Muscle layer of duodenum (tissue), 2 donors: ENCODE results near the gene MMP20.

Source experiments
- H3K27ac ChIP-seq: one replicate; pipeline ENCODE4 v1.7.0; 2013; ENCODE audit warnings: mild to moderate bottlenecking, low read length
- H3K27me3 ChIP-seq: one replicate; pipeline ENCODE4 v1.7.0; 2013; ENCODE audit warnings: low read depth, mild to moderate bottlenecking, control low read depth, low read length
- H3K36me3 ChIP-seq, 2 donors: one replicate each; pipeline ENCODE4 v1.7.0; 2013; ENCODE audit warnings: low read length in 2 of 2, control low read depth in 1 of 2, mild to moderate bottlenecking in 1 of 2; ENCODE audit not compliant: insufficient read depth in 2 of 2, control insufficient read depth in 1 of 2
- H3K4me1 ChIP-seq, 2 donors: one replicate each; pipeline ENCODE4 v1.7.0; 2013; ENCODE audit warnings: low read length in 2 of 2, mild to moderate bottlenecking in 2 of 2, control low read depth in 1 of 2, moderate library complexity in 1 of 2; ENCODE audit not compliant: insufficient read depth in 2 of 2, control insufficient read depth in 1 of 2
- H3K4me3 ChIP-seq, 2 donors: one replicate each; pipeline ENCODE4 v1.7.0; 2013; ENCODE audit warnings: low read length in 2 of 2, low read depth in 1 of 2, mild to moderate bottlenecking in 1 of 2
- H3K9me3 ChIP-seq, 2 donors: one replicate each; pipeline ENCODE4 v1.7.0; 2013; ENCODE audit warnings: low read length in 2 of 2, control low read depth in 1 of 2, mild to moderate bottlenecking in 1 of 2; ENCODE audit not compliant: control insufficient read depth in 1 of 2
- donor health status: healthy.

Gene MMP20

GRCh38 chr11:102608699-102609098, 16.4 kb downstream of the MMP20 start:
- Histone ChIP-seq H3K27ac (no peak overlapping the region), H3K4me1 (no peaks in the 10 kb centered on the region), H3K27me3 (no peaks in the 10 kb centered on the region), H3K4me3 (no peak overlapping the region), H3K9me3 (no peaks in the 10 kb centered on the region), H3K36me3 (no peaks in the 10 kb centered on the region)

- Histone ChIP-seq H3K9me3 (no peaks in the 10 kb centered on the region), H3K27ac (no peak overlapping the region), H3K4me3 (no peak overlapping the region), H3K27me3 (no peaks in the 10 kb centered on the region), H3K4me1 (no peaks in the 10 kb centered on the region), H3K36me3 (peaks cover 0 to 2% of the 10 kb centered on the region in 2 donors)
Measured at GRCh38 chr11:102604875-102605274, 20.3 kb downstream of the MMP20 start.

- H3K27ac ChIP-seq: no peak overlapping the region
- H3K36me3 ChIP-seq: peaks cover 0 to 4% of the 10 kb centered on the region in 2 donors
- H3K4me1 ChIP-seq: no peaks in the 10 kb centered on the region
- no peaks in the 10 kb centered on the region for H3K27me3 ChIP-seq
- no peaks in the 10 kb centered on the region for H3K9me3 ChIP-seq
- no peak overlapping the region for H3K4me3 ChIP-seq
Measured at GRCh38 chr11:102604011-102604410, 21.1 kb downstream of the MMP20 start.

- Histone ChIP-seq H3K27ac (peak overlapping the region; percentile 39), H3K36me3 (peaks cover 0 to 4% of the 10 kb centered on the region in 2 donors), H3K4me3 (no peak overlapping the region), H3K27me3 (no peaks in the 10 kb centered on the region), H3K9me3 (no peaks in the 10 kb centered on the region), H3K4me1 (no peaks in the 10 kb centered on the region)
Measured at GRCh38 chr11:102603576-102603975, 21.6 kb downstream of the MMP20 start.

- no peaks in the 10 kb centered on the region for H3K27me3 ChIP-seq
- no peaks in the 10 kb centered on the region for H3K4me1 ChIP-seq
- H3K9me3 ChIP-seq: no peaks in the 10 kb centered on the region
- H3K36me3 ChIP-seq: peaks cover 0 to 4% of the 10 kb centered on the region in 2 donors
- no peak overlapping the region for H3K4me3 ChIP-seq
- peak overlapping the region; percentile 39 for H3K27ac ChIP-seq
Measured at GRCh38 chr11:102603091-102603490, 22.0 kb downstream of the MMP20 start.

GRCh38 chr11:102600666-102601065, 24.5 kb downstream of the MMP20 start:
- no peaks in the 10 kb centered on the region for H3K4me1 ChIP-seq
- H3K27ac ChIP-seq: no peak overlapping the region
- H3K27me3 ChIP-seq: no peaks in the 10 kb centered on the region
- no peak overlapping the region for H3K4me3 ChIP-seq
- no peaks in the 10 kb centered on the region for H3K9me3 ChIP-seq
- H3K36me3 ChIP-seq: peaks cover 0 to 4% of the 10 kb centered on the region in 2 donors

DNA sequence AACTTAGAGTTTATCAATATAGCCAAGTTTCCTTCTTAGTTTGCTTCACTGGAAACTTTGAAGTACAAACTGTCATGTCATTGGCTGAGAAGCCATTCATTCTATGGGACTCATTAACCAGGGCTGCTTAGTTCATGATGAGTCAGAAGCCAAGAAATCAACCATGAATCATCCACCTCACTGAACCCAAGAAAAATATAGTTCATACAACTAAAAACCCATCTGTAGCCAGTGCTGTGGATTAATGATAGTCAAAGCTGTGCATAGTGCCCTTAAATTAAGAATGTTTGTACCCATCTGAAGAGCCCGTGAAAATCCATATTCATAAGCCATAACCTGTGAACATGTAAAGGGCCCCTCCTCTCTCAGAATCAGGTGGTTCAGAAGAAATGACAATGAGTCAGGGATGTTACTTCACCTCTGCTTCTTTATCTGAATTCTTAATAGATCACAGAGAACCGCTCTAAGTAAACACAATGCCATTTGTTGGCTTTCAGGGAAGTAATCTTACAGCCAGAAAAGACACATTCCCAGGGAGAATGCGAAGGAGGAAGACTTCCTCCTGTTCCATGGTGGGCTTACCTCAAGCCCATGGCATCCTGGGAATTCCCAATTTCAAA, 25.4 kb downstream of the MMP20 start:
- Histone ChIP-seq H3K9me3 (no peaks in the 10 kb centered on the region), H3K4me3 (no peak overlapping the region), H3K36me3 (peaks cover 0 to 4% of the 10 kb centered on the region in 2 donors), H3K4me1 (no peaks in the 10 kb centered on the region), H3K27ac (no peak overlapping the region), H3K27me3 (no peaks in the 10 kb centered on the region)

GRCh38 chr11:102598272-102598671, 26.9 kb downstream of the MMP20 start:
- Histone ChIP-seq H3K27ac (no peak overlapping the region), H3K27me3 (no peaks in the 10 kb centered on the region), H3K4me1 (no peaks in the 10 kb centered on the region), H3K4me3 (no peak overlapping the region), H3K9me3 (no peaks in the 10 kb centered on the region), H3K36me3 (peaks cover 0 to 4% of the 10 kb centered on the region in 2 donors)

- Histone ChIP-seq H3K36me3 (peaks cover 0 to 4% of the 10 kb centered on the region in 2 donors), H3K27me3 (no peaks in the 10 kb centered on the region), H3K27ac (no peak overlapping the region), H3K4me1 (no peaks in the 10 kb centered on the region), H3K9me3 (no peaks in the 10 kb centered on the region), H3K4me3 (no peak overlapping the region)
Measured at GRCh38 chr11:102596578-102596977, 28.6 kb downstream of the MMP20 start.

GRCh38 chr11:102592634-102593581, 32.2 kb downstream of the MMP20 start:
- H3K27ac ChIP-seq: no peak overlapping the region
- H3K36me3 ChIP-seq: no peaks in the 10 kb centered on the region
- no peaks in the 10 kb centered on the region for H3K27me3 ChIP-seq
- no peaks in the 10 kb centered on the region for H3K4me1 ChIP-seq
- no peak overlapping the region for H3K4me3 ChIP-seq
- H3K9me3 ChIP-seq: no peaks in the 10 kb centered on the region

DNA sequence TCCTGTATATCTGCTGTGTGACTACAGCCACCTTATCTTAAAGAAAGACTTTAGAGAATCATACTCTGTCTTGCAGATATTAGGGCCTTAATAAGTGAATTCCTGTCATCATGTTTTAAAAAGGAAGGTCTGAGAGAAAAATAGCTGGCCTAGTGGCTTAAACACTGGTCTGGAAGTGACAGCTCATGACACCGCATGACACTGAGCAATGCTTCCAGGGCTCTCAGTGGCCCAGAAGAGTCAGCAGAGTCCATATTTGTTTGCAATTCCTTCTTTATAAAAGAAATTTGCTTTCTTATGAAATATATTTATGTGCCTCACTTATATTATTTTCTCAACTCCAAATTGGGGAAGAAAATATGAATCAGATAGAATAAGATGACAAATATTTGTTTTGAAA, 33.0 kb downstream of the MMP20 start:
- H3K27ac ChIP-seq: no peak overlapping the region
- H3K4me3 ChIP-seq: no peak overlapping the region
- H3K9me3 ChIP-seq: no peaks in the 10 kb centered on the region
- no peaks in the 10 kb centered on the region for H3K27me3 ChIP-seq
- H3K36me3 ChIP-seq: no peaks in the 10 kb centered on the region
- no peaks in the 10 kb centered on the region for H3K4me1 ChIP-seq
